GM19239 (cell line): ENCODE data around the gene EML5.

ENCODE experiments used
- DNase-seq: peaks from one replicate; pipeline ENCODE4 v3.0.0; 2011; ENCODE audit warnings: low spot score; ENCODE audit not compliant: insufficient read length
- FAIRE-seq: peaks from 2 replicates; lab custom pipeline; 2011; peaks lifted over from hg19 to GRCh38; lab: Jason Lieb, UNC

Gene EML5

DNA sequence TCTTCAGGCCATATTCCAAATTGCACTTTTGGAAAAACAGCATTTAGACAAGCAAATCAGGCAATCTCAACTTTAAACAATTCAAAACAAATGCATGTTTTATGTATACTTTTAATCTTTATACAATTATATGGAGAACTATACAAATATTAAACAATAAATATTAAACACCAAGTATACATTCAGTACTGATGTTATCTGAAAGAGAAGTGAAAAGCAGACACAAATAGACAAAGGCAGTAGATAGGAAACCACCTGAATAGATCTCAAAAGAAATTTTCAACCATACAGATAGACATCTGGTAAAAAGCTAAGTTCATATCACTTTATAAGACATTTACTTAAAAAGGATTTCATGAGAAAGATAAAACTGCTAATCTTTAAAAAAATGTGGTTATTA, 164.7 kb downstream of the EML5 start:
- no peak for DNase-seq
- FAIRE-seq, result no peak

DNA sequence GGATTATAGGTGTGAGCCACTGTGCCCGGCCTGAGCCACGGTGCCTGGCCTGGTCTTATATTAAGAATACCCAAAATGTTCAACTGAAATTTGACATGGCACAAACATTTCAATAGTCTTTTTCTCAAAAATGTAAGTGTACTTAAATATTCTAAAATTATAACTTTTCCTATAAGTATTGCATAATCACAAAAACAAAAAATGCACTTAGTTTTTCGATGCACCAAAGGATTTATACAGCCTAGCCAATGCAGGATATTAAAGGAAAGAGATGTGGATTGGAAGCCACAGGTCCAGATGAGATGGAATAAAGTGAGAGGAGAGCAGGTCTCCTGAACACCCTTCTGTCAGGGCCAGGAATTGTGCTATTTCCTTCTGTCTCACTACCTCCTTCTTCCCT, 167.1 kb downstream of the EML5 start:
- FAIRE-seq, result no peak
- DNase-seq, result no peak

DNA sequence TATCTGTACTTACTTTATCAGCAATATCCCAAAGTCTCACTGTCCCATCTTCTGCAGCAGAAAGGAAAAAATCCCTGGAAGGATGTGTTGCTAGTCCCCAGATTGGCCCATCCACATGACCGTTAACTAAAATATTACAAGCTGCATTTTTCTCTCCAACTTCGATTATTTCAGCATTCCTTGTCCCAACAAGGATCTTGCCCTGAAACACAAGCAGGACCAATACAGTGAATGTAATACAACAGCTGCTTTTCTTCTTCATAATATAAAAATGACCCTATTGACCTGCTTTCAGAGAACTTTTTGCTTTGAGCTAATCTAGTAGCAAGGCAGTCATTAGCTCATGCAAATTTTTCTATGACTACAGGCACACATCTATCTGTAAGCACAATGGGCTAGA, 171.7 kb downstream of the EML5 start:
- DNase-seq (no peak), FAIRE-seq (no peak)

DNA sequence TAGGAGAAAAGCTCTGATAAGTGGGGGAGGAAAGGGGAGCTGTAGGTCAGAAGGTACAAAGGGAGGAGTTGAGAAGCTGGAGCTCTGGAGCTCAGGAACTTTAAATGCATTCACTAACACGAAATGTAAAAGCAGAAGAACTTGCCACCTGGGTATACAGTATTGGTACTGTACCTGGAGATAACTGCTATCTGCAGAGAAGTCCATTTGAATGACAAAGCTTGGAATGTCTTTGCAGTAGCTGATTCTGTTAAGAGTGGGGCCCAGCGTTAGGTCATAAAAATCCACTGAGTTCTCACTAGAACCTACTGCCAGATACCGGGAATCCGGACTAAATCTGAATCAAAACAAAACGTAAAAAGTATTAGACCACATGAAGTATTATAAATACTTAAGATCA, 174.3 kb downstream of the EML5 start:
- no peak for FAIRE-seq

DNA sequence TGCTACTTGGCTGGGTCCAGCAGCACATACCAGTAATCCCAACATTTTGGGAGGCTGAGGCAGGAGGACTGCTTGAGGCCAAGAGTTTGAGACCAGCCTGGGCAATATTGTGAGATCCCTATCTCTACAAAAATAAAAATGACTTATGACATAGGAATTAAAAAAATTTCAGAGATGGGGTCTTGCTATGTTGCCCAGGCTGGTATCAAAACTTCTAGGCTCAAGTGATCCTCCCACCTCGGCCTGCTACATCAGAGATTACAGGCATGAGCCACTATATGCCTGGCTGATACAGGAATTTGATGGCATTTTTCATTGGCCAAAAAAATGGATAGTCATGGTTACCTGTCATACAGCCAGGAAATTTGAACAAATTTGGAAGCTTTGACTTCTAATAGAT, 175.3 kb downstream of the EML5 start:
- DNase-seq (no peak), FAIRE-seq (no peak)

More for the DNA sequence above, 174.3 kb downstream of the EML5 start:
- no peak for DNase-seq

DNA sequence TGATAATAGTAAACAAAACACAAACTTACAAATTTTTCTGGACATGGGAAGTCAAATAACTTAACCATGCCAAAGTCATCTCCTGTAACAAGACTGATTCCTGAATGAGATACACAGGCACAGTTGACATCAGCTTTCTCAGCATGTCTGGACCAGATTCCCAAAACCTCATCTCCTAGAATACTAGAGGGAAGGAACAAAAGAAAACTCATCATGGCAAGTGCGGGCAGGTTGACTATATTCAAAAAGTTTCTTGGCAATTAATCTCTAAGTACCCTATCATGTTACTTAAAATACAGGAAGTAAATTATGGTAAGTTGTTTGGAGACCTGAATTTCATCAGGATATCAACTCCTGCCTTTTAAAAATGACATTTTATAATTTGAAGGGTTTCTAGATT, 176.1 kb downstream of the EML5 start:
- FAIRE-seq, result no peak
- no peak for DNase-seq

DNA sequence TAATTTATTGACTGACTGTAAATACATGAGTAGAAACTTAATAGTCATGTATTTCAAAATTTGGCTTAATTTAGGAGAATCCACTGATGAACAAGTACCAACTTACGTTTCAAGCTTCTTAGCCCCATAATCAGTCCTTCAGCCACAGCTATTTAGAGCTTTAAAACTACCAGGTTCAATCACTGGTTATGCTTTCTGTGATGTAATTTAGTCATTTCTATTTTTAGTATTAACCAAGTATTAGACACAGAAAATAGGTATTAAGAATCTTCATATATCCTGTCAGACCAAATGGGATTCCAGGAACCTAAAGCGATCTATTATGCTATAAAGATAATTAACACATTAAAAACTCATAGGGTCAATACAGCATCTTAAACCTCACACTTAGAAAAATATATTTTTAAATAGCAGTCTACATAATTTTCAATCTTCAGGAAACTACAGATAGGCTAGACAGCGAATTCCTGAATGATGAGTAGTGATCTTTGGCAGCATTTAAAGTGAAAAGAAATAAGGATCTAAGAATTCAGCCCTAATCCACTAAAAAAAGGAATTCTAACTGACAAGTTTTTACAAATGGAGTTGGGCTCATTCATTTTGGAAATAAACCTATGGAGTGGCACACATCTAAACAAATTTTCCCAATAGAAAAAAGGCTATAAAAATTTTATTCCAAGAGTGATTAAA, 178.4 kb downstream of the EML5 start:
- FAIRE-seq (no peak), DNase-seq (no peak)

DNA sequence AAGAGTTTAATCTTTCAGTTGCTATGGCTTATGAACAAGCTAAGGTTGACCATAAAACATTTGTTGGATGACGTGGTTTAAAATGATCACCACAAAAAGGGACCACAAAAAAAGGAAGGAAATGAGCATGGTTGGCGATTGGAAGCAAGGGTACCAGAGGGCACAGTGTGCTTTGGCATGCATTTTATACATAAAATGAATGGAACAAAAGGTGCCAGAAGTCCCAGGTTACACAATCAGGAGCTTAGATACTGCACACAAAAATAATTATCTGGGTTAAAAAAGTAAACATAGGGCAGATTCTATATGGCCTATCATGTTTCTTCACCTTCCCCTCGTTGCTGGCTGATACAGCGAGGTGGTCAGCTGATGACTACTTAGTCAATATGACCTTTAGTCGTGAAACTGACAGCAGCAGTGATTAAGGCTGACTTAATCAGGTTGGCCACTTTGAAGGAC, 179.2 kb downstream of the EML5 start:
- FAIRE-seq, result no peak
- DNase-seq, result no peak

DNA sequence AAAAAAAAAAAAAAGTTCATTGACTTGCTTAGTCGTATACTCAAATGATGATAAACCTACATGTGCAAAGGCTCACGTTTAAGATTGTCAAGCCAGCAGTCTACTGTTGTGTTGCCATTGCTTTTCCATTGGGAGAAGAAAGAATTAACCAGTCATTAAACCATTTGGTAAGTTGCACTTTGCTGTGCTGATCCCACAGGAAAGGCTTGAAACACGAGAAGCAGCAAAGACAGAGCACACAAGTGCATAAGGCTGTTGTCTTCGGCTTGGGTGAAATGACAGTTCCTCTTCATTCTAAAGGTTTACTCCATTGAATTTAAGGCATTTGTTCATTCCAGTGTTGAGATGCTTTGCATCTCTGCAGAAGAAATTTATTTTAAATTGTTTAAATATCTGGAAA, 179.8 kb downstream of the EML5 start:
- FAIRE-seq (no peak), DNase-seq (no peak)

DNA sequence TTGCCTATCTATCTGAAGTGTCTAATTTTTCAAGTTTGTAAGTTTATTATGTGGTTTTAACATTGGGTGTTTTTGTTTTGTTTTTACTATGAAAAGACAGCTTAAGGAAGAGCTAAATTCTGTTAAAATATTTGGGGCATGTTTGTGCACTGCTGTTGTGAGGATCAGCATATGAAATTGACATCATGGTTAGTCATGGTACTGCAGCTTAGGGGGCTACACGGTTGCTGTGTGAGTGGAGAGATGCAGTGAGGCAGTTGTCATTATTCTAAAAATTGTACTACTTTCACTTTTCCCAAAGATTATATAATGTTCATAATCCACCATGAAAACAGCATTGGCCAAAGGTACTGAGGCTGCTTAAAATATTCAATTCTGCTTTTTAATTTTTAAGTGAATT, 180.9 kb downstream of the EML5 start:
- FAIRE-seq, result no peak
- no peak for DNase-seq

DNA sequence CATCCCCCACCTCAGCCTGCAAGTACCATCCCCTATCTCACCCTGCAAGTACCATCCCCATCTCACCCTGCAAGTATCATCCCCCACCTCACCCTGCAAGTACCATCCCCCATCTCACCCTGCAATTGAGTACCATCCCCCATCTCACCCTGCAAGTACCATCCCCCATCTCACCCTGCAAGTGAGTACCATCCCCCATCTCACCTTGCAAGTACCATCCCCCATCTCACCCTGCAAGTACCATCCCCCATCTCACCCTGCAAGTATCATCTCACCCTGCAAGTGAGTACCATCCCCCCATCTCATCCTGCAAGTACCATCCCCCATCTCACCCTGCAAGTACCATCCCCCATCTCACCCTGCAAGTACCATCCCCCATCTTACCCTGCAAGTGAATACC, 184.9 kb downstream of the EML5 start:
- DNase-seq (no peak), FAIRE-seq (no peak)

DNA sequence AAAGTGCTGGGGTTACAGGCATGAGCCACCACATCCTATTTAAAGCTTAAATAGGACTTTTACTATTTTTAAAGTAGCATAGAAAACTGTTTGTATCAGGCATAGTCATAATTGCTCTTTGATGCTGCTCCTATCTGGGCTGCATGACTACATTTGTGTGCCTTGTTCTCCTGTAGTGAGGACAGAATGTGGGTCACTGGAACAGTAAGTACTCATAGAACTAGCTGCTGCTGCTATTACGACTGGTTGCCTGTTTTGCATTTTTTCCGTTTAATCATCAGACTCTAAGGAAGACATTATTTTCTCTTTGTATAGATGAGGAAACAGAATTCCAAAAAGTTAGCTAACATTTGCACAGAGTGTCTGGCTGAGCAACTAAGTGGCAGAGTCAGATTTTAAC, 187.2 kb downstream of the EML5 start:
- DNase-seq (no peak), FAIRE-seq (no peak)

DNA sequence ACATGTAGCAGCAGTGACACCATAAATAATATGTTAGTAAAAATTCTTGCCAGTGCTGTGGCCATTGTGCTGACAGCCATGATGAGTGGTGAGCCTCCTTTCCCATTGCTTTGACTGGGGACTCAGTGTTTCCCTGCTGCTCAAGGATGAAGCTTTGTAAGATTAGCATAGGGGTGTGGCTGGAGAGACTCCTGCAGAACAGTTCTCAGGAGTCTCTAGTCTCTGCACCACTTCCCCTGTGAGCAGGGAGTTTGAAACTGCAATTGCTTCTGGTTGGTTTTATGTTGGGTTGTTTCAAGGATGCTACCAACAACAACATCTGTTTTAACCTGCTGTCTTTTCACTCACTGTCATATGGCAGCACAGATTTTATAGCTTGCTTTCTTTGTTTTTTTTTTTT, 188.5 kb downstream of the EML5 start:
- FAIRE-seq (no peak), DNase-seq (no peak)

DNA sequence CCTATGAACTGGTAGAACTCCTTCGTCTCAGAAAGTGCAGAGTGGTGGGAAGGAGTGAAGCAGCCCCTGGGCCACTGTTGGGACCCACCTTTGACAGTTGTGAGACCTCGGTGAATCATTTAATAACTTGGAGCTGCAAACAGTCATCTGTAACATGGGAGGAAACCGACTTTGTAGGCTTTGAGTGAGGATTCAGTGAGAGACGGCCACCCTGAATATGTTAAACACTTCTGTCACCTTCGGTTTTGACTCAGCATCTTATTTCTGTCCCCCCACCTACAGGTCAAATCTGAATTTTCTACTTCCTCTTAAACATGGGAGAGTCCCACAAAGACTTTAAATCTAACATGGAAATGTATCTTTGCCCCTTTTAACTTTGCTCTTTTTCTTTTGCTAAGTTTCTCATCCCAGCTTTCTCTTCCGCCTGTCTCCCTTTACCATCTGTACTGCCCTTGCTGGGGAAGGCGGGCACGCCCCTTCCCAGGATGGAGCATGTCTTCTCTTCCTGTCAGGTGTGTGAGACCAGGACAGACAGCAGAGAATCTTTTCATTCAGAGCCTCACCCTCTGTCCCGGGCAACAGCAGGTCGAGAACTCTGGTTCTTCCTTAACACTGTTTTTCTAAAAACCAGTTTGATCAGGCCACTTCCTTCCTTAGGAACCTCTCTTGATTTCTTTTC, 192.9 kb downstream of the EML5 start:
- FAIRE-seq, result peak; percentile 90

DNA sequence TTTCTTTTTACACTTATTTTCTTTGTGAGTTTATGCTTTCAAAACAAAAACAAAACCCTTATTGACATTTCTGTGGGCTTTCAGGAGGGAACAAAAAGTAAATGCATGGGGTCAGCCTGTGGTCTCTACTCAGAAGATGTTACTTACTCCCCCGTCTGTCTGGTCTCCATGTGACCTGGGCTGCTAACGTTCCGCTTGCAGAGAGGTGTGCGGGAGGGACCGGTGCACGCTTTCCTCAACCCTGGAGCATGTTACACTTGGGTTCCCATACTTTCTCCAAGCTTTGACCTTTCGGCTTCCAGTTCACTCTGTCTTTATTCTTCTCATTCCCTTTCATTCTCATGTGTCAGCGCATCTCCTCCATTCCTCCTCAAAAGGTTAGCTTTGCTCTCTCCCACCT, 193.4 kb downstream of the EML5 start:
- DNase-seq, result no peak
- peak; percentile 8 for FAIRE-seq

More for the DNA sequence above, 192.9 kb downstream of the EML5 start:
- DNase-seq, result peak; percentile 26

DNA sequence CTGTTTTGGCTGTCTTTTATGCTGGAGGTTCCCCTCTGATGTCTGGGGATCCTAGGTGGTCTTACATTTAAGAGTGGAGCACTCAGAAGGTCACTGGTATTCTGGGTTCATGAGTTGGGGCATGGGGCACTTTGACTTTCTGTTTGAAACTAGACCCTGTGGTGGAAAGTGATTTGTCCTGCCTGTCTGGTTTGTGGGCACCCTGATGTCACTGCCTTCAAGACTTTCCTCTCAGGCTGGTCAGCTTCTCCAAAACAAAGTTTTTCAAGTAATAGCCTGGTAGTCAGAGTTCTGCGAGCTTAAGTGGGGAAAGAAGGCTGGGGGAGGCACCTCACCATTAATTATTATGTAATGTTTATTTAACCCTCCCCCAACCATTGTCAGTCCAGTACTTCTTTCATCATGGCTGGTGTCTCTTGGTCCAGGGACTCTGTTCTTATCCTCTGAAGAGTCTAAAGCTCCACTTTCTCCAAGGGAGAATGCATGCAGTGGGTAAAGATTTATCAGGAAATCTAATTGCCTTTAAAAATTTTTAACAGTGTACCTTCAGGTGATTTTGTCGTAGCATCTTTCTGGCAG, 194.6 kb downstream of the EML5 start:
- DNase-seq, result no peak
- FAIRE-seq, result no peak

DNA sequence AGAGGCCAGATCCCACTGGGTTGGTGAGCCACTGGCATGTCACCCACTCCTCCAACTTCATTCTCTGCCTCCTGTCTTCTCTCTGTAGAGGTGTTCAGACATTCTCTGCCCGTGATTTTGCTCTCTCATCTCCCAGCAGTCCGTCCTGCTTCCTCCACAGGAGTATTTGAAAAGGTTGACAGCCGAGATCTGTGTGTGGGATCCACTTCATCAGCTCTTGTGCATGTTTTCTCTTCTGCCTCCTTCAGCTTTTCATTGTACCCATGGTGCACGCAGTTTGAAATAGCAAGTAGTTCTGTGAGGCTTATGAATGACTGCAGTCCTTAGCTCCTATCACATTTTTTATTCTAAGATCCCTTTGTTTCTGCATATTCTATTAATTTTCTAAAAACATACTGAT, 195.2 kb downstream of the EML5 start:
- DNase-seq, result no peak
- no peak for FAIRE-seq

DNA sequence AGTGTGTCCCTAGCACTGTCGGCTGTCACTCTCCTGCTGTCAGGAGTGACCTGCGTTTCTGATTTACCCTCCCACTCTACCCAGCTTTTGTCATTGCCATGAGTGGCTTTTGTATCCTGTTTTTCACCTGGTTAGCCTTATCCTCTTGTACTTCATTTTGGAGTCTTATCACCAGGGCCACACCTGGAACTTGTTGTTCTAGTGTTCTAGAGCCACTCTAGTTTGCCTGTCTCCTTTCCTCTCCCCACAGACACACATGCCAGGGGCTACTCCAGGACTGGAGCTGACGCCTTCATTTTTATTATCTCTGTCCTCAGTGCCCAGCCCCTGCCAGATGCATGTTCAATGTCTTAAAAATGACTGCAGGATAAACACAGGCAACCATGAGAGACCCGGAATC, 195.7 kb downstream of the EML5 start:
- DNase-seq (no peak), FAIRE-seq (no peak)

DNA sequence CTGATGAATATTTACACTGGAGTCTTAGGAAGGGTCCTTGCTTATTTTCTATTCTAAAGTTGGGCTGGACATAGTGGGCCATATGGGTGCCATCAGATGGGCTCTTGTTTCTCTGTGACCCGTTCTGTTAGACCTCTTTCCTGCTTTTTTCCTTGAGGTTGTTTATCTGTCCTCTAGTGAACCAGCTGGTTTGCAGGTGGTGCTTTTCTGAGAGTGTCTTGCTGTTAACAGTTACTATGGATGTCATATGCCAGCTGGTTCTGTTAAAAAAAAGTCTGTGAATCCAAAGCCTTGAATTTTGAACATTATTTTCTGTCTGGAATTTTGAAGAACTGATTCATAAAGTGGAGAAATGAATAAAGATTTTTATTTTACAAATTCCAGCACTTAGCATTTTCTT, 200.7 kb downstream of the EML5 start:
- DNase-seq (no peak), FAIRE-seq (no peak)

DNA sequence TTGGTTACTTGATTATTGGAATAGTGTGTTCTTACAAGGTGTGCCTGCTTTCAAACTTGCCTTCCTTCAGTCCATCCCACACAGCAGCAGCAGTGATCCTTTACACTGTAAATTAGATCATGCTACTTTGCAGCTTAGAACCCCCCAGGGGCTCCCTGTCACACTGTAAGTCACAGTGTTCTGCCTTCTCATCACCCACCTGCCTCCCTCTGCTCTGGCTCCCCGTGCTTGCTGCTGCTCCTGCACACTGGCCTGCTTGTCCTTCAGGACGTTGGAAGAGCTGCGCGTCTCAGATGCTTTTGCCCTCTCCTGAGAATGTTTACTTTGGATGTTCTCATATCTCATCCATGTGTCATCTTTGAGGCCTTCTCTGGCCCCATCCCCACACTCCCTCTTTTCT, 202.6 kb downstream of the EML5 start:
- DNase-seq, result no peak
- no peak for FAIRE-seq

DNA sequence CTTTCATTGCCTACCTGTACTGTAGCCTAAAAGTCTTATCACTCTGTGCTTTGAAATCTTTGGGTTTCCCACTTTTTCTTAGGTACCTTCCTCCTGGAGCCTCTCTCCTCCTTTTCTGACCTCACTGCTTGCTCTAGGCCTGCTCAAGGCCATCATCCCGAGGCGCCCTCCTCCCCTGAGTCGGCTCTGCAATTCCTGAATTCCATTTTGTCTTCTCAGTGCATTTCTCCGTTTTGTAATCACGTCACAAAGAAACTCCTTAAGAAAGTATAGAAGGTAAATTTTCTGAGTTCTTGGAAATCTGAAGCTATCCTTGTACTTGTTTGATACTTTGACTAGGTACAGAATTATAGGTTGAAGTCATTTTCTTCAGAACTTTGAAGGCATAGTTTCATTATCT, 204.7 kb downstream of the EML5 start:
- DNase-seq (no peak), FAIRE-seq (no peak)

DNA sequence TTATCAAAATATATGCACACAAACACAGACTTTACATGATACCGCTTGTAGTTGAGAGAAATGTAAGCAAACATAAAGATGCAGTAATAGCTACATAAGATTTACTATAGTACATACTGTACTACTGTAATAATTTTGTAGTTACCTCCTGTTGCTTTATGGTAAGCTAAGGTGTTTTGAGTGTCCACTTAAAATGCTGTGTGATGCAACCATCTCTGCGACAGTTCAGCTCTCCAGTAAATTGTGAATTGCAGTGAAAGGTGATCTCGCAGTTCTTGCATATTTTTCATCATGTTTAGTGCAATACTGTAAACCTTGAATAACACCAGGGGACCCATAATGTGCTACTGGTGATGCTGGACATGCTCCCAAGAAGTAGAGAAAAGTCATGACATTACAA, 208.3 kb downstream of the EML5 start:
- FAIRE-seq (no peak), DNase-seq (no peak)
